ENCODE data around the gene CCZ1B. TPM values are rescaled to one million over a fixed set of nuclear protein-coding genes. Genes with fewer than 3 reads are reported as not detected.
"Not testable (repeated sequence)": the region's sequence is repeated elsewhere in the genome, so short reads cannot be mapped to it uniquely, and the experiment has no call there.

The CCZ1B gene
- total RNA-seq, 2 donors from 2014 or later, result 66.8 to 108 TPM

- DNase-seq (ENCODE audit: low spot score); H3K4me3 Mint-ChIP-seq; H3K9me3 Mint-ChIP-seq; H3K27me3 Mint-ChIP-seq; H3K36me3 Mint-ChIP-seq; H3K27ac Mint-ChIP-seq; H3K4me1 Mint-ChIP-seq (ENCODE audit: low read depth in 2 of 2): not testable (repeated sequence)
- peak in 1 of 2 donors; percentile 32 for ATAC-seq
Measured at GRCh38 chr7:6749335-6749734, 76.7 kb downstream of the CCZ1B start.

Other genes starting within 250 kb of the CCZ1B start
- 10 to 100 TPM; 20.6 to 33.5 TPM for gene ZDHHC4, start 248.8 kb downstream of the CCZ1B start, total RNA-seq
- gene INTS15, start 236.3 kb downstream of the CCZ1B start, total RNA-seq, result 10 to 100 TPM; 42.5 to 58.6 TPM
- gene ZNF853, start 210.7 kb downstream of the CCZ1B start, total RNA-seq, result 1 to 10 TPM in 1 of 2 donors, under 1 TPM in 1; 0.56 to 1.0 TPM
- 10 to 100 TPM; 28.3 to 39.8 TPM for gene ZNF316, start 189.0 kb downstream of the CCZ1B start, total RNA-seq
- gene ZNF12, start 119.3 kb downstream of the CCZ1B start, total RNA-seq, result 10 to 100 TPM; 23.9 to 26.2 TPM
- gene RSPH10B2, start 72.2 kb downstream of the CCZ1B start, total RNA-seq, result under 1 TPM; 0.45 to 0.53 TPM